GM12865 (cell line): Measurements from ENCODE around the gene FUBP3.

Experiments used
- DNase-seq: peaks from one replicate; pipeline ENCODE4 v3.0.0; 2010; ENCODE audit warnings: low read depth
- H3K4me3 ChIP-seq: 2 replicates; pipeline ENCODE4 v1.5.1; 2011; ENCODE audit warnings: mild to moderate bottlenecking, low read depth, low read length, control low read depth
- CTCF ChIP-seq: IDR thresholded peaks from 2 replicates; pipeline ENCODE4 v1.5.1; 2011; ENCODE audit warnings: low read length, control low read depth, low read depth, inconsistent platforms; ENCODE audit not compliant: insufficient read depth; ENCODE audit errors: missing control alignments

Gene FUBP3

GRCh38 chr9:130661451-130662098 is 82.2 kb downstream of the FUBP3 start:
- no peak for TF ChIP-seq CTCF

GRCh38 chr9:130662099-130662969 is 83.0 kb downstream of the FUBP3 start:
- TF ChIP-seq CTCF: no peak
- no peak overlapping the region for H3K4me3 ChIP-seq
- no peak for DNase-seq

More at GRCh38 chr9:130661451-130662098, 82.2 kb downstream of the FUBP3 start:
- DNase-seq: no peak
- no peak overlapping the region for H3K4me3 ChIP-seq

GRCh38 chr9:130662970-130663257 is 83.5 kb downstream of the FUBP3 start:
- DNase-seq: no peak
- TF ChIP-seq CTCF: no peak
- no peak overlapping the region for H3K4me3 ChIP-seq

- no peak for DNase-seq
- H3K4me3 ChIP-seq: no peak overlapping the region
- no peak for TF ChIP-seq CTCF
Measured at GRCh38 chr9:130663258-130663976, 84.0 kb downstream of the FUBP3 start.

GRCh38 chr9:130663977-130664250 is 84.5 kb downstream of the FUBP3 start:
- TF ChIP-seq CTCF: no peak
- no peak overlapping the region for H3K4me3 ChIP-seq
- no peak for DNase-seq

GRCh38 chr9:130664251-130665028 is 85.1 kb downstream of the FUBP3 start, which contains the start of gene PRDM12:
Gene PRDM12, plus strand, starts transcription at chr9:130664594. Its CDS starts 60 bp downstream, at chr9:130664654.
- no peak within 1 kb of the TSS for H3K4me3 ChIP-seq
- no peak for DNase-seq

More at GRCh38 chr9:130664251-130665028, 85.1 kb downstream of the FUBP3 start, which contains the start of gene PRDM12:
- TF ChIP-seq CTCF: no peak
